GM12874 (cell line): ENCODE data around the gene CTNNBL1.

Experiments used
- TF ChIP-seq, protein P1 (sequence below): IDR thresholded peaks from 2 replicates; pipeline ENCODE4 v1.5.1; 2011; ENCODE audit warnings: low read depth, mild to moderate bottlenecking, control low read depth, low read length, moderate library complexity; ENCODE audit not compliant: insufficient read depth

CTNNBL1 gene

DNA sequence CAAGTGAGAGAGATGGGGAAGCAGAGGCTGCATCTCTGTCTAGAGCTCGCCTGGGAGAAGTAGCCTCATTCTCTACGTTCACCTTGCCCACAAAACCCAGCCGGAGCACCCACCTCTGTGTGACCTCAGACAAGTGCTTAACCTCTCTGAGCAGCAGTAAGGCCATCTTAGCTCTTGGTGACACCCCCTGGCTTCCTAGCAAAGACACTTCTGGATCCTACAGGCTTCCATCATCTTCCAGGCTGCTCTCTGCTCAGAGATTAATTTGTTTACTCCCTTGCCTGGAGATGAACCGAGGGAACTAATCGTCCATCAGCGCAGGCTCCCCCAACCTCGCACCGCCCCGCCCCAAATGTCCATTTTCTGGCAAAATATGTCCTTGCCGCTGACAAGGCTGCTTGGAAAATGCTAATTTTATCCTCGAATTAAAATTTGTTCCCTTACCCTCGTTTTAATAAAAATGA is 24.0 kb upstream of the CTNNBL1 start:
- TF ChIP-seq, protein P1, sequence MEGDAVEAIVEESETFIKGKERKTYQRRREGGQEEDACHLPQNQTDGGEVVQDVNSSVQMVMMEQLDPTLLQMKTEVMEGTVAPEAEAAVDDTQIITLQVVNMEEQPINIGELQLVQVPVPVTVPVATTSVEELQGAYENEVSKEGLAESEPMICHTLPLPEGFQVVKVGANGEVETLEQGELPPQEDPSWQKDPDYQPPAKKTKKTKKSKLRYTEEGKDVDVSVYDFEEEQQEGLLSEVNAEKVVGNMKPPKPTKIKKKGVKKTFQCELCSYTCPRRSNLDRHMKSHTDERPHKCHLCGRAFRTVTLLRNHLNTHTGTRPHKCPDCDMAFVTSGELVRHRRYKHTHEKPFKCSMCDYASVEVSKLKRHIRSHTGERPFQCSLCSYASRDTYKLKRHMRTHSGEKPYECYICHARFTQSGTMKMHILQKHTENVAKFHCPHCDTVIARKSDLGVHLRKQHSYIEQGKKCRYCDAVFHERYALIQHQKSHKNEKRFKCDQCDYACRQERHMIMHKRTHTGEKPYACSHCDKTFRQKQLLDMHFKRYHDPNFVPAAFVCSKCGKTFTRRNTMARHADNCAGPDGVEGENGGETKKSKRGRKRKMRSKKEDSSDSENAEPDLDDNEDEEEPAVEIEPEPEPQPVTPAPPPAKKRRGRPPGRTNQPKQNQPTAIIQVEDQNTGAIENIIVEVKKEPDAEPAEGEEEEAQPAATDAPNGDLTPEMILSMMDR, result no peak

DNA sequence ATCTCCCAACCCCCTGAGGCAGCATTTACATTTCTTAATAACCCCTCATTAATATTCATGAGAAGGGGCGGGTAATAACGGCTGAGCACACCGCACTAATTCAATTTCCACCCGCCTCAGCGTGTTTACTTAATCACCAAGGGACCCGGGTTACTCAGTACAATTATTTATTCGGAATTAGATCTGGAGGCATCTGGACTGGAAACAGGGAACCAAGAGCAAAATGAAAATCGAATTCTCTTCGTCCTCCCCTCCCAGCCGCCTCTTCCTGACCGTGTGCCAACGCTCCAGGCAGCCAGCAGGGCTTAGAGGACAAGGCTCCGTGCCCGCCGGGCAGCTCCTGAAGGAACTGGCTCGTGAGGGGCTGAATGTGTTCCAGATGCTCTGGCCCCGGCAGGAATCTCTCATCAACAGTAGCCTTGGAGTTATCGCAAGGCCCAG is 23.5 kb upstream of the CTNNBL1 start:
- TF ChIP-seq, protein P1, result no peak

DNA sequence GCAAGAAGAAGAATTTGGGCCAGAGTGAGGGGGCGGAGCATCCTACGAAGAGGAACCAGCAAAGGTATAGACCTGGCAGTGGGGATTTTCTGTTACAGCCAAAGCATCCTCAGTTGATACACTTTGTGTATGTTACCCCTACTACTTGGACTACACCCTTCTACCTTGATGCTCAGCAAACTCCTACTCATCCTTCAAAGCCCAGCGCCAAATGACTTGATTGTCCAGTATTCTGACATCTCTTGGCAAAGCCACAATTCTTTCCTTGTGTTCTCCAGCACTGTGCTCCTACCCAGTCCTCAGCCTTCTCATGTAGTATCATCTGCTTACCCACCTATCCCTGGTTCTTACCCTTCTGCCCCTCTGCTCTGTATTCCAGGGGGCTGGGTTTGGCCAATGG is 21.7 kb upstream of the CTNNBL1 start:
- TF ChIP-seq, protein P1, result no peak

DNA sequence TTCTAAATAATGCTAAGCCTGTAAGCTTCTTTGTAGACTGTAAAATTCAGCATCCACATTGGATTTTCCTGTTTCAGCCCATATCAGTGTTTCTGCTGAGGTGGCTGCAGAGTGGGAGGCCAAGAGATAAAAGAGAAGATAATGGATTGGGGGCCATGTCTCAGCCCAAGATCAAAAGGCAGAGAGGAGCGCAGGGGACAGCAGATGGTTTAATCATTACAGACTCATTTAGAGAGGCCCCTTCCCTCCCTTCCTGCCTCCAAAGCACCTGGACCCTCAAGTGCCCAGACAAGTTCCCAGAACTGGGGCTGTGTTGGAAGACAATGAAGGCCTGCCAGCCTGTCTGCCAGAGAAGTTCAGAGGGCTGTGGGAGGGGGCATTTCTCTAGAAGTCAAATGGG is 20.4 kb upstream of the CTNNBL1 start:
- TF ChIP-seq, protein P1, result no peak

DNA sequence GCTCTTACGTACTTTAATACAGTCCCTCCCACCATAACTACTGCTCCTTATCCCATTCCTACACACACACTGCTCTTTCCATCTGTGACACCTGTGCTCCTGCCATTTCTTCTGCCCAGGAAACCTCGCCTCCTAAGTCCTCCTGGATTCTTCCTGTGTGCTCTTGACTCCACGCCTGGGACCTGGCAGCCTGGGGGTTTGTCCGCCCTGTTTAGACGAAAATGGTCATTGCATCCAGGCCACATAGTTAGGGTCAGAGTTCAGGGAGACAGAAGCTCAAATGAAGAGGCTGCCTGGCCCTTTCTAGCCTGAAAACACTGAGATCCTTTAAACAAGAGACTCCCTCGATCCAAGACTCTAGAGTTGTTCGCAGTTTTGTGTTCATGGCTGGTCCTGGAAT is 17.4 kb upstream of the CTNNBL1 start:
- TF ChIP-seq, protein P1, result no peak

DNA sequence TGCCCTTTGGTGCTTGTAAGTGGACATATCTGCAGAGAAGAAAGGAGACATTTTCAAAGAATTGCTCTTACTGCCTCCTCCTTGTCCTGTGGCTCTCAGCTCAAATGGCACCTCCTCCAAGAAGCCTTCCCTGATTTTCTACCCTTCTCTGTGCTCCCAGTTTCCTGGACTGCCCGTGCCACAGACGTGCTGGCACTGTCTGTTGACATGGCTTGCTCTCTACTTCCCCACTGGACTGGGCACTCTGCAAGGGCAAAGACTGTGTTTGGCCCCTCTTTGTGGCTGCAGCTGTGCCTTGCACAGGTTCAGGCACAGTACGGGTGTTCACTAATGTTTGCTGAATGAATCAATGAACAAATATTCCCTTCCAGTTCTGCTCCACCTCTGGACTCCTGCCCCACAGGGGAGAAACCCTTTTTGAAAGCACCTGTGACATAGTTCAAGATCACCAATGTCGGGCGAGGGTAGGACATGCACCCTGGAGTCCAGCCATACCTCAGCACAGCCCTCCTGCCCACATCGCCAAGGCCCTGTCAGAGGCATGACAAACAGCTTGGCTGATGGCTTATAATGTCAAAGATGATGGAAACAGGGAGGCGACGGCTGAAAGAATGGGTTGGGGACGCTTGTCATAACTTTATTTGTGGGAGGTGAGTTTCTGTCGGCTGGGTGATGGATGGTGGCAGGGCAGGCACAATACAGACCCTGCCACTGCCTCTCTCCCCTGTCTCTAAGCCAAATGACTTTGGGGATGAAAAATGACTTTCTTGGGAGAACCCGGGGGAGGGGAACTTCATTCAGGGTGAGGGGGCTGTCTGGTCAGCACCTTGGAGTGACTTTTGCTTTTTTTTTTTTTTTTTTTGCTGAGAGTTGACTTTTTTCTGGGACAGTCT is 15.6 kb upstream of the CTNNBL1 start:
- TF ChIP-seq, protein P1, result no peak

DNA sequence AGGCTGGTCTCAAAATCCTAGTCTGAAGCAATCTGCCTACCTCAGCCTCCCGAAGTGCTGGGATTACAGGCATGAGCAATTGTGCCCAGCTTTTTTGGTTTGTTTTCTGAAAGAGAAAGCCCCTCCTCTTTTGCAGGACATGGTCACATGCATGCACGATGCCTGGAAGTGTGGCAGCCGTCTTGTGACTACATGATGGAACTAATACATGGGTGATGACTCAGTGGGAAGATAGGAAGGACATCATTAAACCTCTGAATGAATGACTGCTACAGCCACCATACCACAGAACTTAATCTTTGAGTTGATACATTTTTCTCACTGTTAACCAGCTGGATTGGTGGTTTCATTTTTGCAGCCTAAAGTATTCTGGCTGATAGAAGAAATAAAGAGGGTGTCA is 13.4 kb upstream of the CTNNBL1 start:
- TF ChIP-seq, protein P1, result no peak
